Measurements from ENCODE around the gene GRM8. TPM values are rescaled to one million over a fixed set of nuclear protein-coding genes. Genes with fewer than 3 reads are reported as not detected.

GRM8 gene
- total and polyA plus RNA-seq, 9 of the 15 experiments (the other 6 are each of a cell fraction or from before 2014, with no cell fraction given), result 0.13 TPM; not detected in 7

DNA sequence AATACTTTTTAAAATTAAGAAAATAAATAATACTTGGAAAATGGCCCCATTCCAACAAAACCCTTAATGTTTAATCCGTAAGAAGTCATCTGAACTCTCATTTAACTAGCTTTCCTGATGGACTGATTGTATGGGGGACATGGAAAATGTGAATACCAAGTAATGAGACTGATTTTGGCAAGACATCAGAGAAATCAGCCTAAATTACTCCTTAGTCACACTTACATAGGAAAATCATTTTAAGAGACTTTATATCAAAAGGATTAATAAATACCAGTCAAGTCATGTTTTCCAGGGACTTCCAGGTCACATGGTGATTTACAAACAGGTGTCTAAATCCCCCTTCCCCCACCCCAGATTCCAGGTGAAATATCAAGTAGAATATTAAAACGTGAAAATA is 58.2 kb downstream of the GRM8 start:
- Histone ChIP-seq H3K9ac (ENCODE audit: insufficient read depth in 1 of 2, low read depth in 2 of 2, low read length in 2 of 2) (no peak overlapping the region), H3K27ac (ENCODE audit: extremely low read depth, low read depth, low read length) (no peak overlapping the region), H3K27me3 (ENCODE audit: control insufficient read depth in 2 of 2, insufficient read depth in 2 of 2, low read length in 2 of 2) (no peaks in the 10 kb centered on the region; a peak in 1 of 5 replicates), H4K20me1 (replicated peaks; ENCODE audit: control insufficient read depth, insufficient read depth, low read length) (no peaks in the 10 kb centered on the region), H3K9me1 (ENCODE audit: control insufficient read depth, insufficient read depth, low read length) (no peaks in the 10 kb centered on the region), H3K9me3 (replicated peaks; ENCODE audit: control insufficient read depth, insufficient read depth, low read depth, low read length) (no peaks in the 10 kb centered on the region), H3K4me3 (no peak overlapping the region), H3K4me1 (replicated peaks in 1 of 2; ENCODE audit: control insufficient read depth in 2 of 2, insufficient read depth in 2 of 2, low read length in 2 of 2) (no peaks in the 10 kb centered on the region), H2AFZ (ENCODE audit: low read depth, low read length) (no peak overlapping the region), H3K4me2 (ENCODE audit: insufficient read depth, low read length) (no peak overlapping the region), H3K79me2 (ENCODE audit: control insufficient read depth, insufficient read depth, low read length) (no peaks in the 10 kb centered on the region), H3K36me3 (ENCODE audit: control insufficient read depth, insufficient read depth, low read length) (no peaks in the 10 kb centered on the region)
- DNase-seq (ENCODE audit: extremely low read depth in 1 of 4, low spot score in 3 of 4) (no peak), FAIRE-seq (no peak), ATAC-seq (no peak)
- in situ Hi-C loops (cut with MboI) (no loop called here), intact Hi-C loops (cut with micrococcal nuclease) (no loop called here)
- ChIA-PET CTCF (ENCODE audit: low intra/inter-chr PET ratio) (no interaction called here), POLR2A (no interaction called here)
- BruUV-seq (replicated peaks), result no TSS peak
- 0% methylated on average over 2 of the region's 2 CpGs for WGBS (ENCODE audit: insufficient coverage, low coverage, missing lambda C conversion rate)
- TF ChIP-seq FUS (optimal IDR thresholded peaks at IDR 0.05; ENCODE audit: low read depth, low read length) (no peak), BDP1 (IDR thresholded peaks at IDR 0.05; ENCODE audit: insufficient read depth, insufficient read length) (no peak), HEY1 (CRISPR knock-in tag; IDR thresholded peaks at IDR 0.05; ENCODE audit: borderline replicate concordance) (no peak), YBX1 (IDR thresholded peaks at IDR 0.05) (no peak), TRIM25 (IDR thresholded peaks at IDR 0.05; ENCODE audit: borderline replicate concordance) (no peak), SETDB1 (IDR thresholded peaks at IDR 0.05; ENCODE audit: low read length) (no peak), LEF1 (IDR thresholded peaks at IDR 0.05) (no peak), ZNF280B (CRISPR knock-in tag; IDR thresholded peaks at IDR 0.05) (no peak), CTCFL (IDR thresholded peaks at IDR 0.05; ENCODE audit: borderline replicate concordance, insufficient read depth, low read depth, low read length, poor library complexity, severe bottlenecking) (no peak), ETS2 (tag; IDR thresholded peaks at IDR 0.05; ENCODE audit: borderline replicate concordance, poor library complexity, severe bottlenecking) (no peak), HDAC8 (tag; IDR thresholded peaks at IDR 0.05) (no peak), FOXP1 (CRISPR knock-in tag; IDR thresholded peaks at IDR 0.05) (no peak), MIER1 (IDR thresholded peaks at IDR 0.05; ENCODE audit: low read depth) (no peak)
- TF ChIP-seq, protein P1, sequence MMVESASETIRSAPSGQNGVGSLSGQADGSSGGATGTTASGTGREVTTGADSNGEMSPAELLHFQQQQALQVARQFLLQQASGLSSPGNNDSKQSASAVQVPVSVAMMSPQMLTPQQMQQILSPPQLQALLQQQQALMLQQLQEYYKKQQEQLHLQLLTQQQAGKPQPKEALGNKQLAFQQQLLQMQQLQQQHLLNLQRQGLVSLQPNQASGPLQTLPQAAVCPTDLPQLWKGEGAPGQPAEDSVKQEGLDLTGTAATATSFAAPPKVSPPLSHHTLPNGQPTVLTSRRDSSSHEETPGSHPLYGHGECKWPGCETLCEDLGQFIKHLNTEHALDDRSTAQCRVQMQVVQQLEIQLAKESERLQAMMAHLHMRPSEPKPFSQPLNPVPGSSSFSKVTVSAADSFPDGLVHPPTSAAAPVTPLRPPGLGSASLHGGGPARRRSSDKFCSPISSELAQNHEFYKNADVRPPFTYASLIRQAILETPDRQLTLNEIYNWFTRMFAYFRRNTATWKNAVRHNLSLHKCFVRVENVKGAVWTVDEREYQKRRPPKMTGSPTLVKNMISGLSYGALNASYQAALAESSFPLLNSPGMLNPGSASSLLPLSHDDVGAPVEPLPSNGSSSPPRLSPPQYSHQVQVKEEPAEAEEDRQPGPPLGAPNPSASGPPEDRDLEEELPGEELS (CRISPR knock-in tag; IDR thresholded peaks at IDR 0.05; ENCODE audit: borderline replicate concordance), result no peak
- TF ChIP-seq, protein P2, sequence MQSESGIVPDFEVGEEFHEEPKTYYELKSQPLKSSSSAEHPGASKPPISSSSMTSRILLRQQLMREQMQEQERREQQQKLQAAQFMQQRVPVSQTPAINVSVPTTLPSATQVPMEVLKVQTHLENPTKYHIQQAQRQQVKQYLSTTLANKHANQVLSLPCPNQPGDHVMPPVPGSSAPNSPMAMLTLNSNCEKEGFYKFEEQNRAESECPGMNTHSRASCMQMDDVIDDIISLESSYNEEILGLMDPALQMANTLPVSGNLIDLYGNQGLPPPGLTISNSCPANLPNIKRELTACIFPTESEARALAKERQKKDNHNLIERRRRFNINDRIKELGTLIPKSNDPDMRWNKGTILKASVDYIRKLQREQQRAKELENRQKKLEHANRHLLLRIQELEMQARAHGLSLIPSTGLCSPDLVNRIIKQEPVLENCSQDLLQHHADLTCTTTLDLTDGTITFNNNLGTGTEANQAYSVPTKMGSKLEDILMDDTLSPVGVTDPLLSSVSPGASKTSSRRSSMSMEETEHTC (IDR thresholded peaks at IDR 0.05), result no peak

Measured in K562 (cell line).